LNCAP (cell line): ENCODE data around the gene MYRFL.

Source experiments
- TF ChIP-seq, protein P1 (sequence below): fragments of 450-650 bp; IDR thresholded peaks from 2 replicates; pipeline ENCODE4 v1.5.1; 2017; ENCODE audit warnings: mild to moderate bottlenecking

The MYRFL gene

DNA sequence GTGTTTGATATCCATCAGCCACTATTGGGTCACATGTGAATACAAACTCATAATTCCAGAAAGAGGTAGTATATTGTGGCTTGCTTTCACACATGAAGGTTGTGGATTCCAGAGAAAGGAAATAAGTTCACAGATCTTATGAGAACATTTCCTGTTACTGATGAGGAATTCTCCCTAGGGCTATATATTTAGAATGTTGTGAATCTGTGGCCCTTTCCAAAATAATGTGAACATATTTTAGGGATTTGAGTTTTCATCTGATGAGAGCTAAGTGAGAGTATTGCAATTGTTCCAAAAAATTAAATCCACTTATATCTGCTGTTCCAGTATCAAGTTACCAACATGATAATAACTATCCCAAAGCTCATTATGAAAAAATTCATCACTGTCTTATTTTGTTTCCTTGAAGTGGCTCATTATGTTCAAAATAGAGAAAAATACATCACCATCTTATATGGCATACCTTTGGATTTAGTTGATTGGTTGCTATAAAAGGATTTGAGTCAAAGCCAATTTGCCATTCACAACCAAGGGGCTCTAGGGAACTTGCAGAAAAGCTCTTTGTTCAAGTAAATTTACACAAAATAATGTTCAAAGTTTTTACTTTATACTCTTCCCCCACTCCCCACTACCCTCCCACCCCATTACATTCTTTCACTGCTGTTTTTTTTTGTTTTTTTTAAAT is 76.3 kb downstream of the MYRFL start:
- TF ChIP-seq, protein P1, sequence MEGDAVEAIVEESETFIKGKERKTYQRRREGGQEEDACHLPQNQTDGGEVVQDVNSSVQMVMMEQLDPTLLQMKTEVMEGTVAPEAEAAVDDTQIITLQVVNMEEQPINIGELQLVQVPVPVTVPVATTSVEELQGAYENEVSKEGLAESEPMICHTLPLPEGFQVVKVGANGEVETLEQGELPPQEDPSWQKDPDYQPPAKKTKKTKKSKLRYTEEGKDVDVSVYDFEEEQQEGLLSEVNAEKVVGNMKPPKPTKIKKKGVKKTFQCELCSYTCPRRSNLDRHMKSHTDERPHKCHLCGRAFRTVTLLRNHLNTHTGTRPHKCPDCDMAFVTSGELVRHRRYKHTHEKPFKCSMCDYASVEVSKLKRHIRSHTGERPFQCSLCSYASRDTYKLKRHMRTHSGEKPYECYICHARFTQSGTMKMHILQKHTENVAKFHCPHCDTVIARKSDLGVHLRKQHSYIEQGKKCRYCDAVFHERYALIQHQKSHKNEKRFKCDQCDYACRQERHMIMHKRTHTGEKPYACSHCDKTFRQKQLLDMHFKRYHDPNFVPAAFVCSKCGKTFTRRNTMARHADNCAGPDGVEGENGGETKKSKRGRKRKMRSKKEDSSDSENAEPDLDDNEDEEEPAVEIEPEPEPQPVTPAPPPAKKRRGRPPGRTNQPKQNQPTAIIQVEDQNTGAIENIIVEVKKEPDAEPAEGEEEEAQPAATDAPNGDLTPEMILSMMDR, result no peak

DNA sequence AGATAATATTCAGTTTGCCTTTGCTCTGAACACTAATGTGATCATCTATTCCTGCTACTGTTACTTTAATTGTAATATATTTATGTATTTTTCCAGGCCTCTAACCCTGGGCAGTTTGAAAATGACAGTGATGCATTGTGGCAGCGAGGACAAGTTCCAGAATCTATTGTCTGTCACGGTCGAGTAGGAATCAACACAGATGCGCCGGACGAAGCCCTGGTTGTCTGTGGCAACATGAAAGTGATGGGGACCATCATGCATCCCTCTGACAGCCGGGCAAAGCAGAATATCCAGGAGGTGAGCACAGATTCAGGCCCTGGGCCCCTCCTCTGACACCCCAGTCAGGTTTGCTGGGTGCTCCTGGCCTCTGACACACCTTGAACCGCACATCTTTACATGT is 78.5 kb downstream of the MYRFL start:
- TF ChIP-seq, protein P1, result no peak

DNA sequence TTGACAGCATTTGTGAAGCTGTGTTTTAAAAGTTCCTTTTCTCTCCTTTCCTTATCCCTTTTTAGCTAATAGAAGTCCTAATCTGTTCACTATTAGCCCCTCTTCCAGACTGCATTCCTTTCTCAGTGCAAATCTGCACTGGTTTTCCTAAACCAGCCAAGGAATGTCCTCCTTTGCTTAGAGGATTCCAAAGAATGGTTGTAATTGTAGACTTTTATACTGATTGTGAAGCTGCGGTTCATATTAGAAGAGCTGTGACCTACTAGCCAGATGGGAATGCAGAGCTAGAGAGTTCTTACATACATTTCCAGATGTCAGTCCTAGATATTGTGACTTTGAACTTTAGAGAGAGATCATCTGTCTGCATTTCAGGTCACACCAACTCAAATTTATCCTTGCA is 79.8 kb downstream of the MYRFL start:
- TF ChIP-seq, protein P1, result no peak

DNA sequence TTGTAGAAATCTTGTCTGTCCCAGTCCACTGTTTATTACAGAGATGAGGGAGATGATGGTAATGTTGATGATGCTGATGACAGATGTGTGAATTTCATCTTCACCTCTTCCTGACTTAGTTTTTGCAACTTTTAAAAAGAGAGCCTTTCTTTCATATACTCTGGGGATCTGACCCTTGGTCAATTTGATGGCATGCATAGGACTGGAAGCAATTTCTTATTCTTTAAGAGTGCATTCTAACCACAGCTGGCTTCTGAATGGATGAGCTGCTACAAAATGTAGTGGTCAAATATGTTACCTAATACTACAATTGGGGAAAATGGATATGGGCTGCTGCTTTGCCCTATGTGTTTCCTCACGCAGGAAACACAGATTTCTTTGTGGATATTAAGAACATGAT is 80.8 kb downstream of the MYRFL start:
- TF ChIP-seq, protein P1, result no peak

DNA sequence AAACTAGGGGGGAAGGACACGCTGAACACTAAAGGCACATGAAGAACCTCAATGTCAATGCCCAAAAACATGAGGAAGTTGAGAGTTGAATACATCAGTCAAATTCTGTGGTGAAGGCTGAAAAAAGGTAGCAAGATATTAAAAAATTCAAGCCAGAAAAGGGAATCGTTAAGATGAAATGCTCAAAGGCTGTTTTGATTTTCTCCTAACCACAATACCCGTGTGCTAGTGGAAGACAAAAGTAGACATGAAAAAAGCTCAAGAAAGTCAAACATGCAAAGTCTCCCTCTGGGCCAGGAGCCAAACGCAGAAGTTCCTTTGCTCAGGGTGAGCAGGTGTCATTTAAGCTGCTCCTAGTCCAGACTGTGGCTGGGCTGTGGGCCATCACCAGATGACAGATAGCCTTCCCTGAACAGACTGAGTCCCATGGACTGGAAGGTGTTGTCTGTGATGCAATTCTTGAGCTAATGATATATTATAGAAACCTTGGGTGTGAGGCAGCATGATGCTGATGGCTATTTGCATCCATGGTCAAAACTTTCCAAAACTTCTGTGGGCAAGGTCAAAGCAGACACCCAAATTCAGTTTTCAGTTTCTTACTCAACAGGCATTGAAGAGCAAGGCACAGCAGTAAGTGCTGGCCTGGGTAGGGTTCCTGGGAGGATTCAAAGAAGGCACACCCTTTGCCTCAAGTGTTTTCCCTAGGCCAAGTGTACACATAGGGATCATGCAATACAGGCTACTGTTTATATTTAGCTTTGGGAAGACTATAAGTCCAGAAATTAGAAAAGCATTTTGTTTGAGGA is 81.6 kb downstream of the MYRFL start:
- TF ChIP-seq, protein P1, result no peak

DNA sequence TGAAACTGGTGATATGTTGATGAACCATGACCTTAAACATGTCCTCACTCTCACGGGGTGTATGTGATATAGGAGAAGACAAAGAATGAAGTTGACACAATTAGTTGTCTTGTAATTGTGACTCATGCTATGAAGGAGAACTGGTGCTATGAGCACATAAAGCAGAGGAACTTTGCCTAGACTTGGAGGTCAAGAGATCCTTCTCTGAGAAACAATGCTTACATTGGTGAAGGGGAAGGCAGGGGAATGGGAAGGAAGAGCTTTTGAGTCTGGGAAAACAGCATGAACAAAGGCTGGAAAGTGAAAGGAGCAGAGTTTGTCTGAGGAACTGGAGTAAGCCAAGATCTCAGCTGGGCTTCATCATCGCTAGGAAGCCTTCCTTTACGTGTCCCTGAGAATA is 83.2 kb downstream of the MYRFL start:
- TF ChIP-seq, protein P1, result no peak

DNA sequence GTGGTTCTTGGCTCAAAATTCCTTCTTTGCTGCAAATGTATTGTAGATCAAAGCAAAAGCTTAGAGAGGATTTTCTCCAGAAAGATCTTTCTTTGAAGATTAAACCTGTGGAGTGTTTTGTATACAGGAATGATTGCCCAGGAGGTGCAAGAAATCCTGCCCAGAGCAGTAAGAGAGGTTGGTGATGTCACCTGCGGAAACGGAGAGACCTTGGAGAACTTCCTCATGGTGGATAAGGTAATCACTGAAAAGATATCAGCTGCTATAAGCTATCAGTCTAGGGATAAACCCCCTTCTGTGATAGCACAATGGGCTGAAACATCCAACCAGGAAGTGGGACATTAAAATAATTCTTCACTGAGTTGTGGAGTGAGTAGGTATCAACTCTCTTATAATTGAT is 85.7 kb downstream of the MYRFL start:
- TF ChIP-seq, protein P1, result no peak
